Placental pericyte (primary cell): ENCODE data around the gene CA4. TPM values are rescaled to one million over a fixed set of nuclear protein-coding genes. Genes with fewer than 3 reads are reported as not detected.

Experiments used
- total RNA-seq: library from RNA; depleted of rRNA; stranded (reverse); fragments of >200 nt; gene quantifications from 2 replicates; pipeline ENCODE4 v1.2.3, GENCODE V29; 2012

The CA4 gene
- total RNA-seq = not detected in 2 replicates

DNA sequence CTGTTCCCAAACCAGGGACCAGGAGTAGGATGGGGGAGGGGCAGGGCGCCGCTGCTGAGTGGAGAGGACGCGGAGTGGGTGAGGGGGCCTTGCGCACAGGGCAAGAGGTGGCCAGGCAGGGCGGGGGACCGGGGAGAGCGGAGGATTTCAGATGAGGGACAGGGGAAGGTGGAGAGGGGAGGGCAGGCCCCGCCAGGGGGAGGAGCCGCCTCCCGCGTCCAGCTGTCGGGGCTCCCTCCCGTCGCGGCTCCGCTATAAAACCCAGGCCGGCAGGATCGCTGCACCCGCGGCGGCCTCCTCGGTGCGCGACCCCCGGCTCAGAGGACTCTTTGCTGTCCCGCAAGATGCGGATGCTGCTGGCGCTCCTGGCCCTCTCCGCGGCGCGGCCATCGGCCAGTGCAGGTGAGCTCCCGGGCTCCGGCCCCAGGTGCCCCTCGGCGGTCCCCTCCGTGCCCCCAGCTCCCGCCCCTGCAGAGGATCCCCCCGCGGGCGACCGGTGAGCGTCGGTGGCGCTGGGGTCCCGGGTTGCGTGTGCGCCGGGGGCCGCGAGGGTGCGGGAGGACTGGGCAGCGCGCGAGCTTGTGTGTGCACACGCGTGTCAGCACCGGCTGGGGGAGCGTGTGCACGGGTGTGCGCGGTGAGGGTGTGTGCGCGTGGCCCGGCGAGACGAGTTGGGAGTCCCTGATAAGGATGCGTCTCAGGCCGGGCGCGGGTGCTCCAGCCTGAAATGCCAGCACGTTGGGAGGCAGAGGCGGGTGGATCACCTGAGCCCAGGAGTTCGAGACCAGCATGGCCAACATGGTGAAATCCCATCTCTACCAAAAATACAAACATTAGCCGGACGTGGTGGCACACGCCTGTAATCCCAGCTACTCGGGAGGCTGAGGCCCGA lies at the start of gene CA4:
CA4 (plus strand) TSS at position 283 of the 892 bp plus-strand sequence; CDS start at position 345, 62 bp downstream.

Other genes starting within 250 kb of the CA4 start
- gene RNFT1, start 185.2 kb upstream of the CA4 start, total RNA-seq = 10.5 and 18.8 TPM in 2 replicates
- 24.7 and 31.9 TPM in 2 replicates for gene HEATR6, start 71.1 kb upstream of the CA4 start, total RNA-seq
- 63.7 and 70.9 TPM in 2 replicates for gene USP32, start 242.2 kb downstream of the CA4 start, total RNA-seq